ENCODE data around the gene C11orf52. TPM values are rescaled to one million over a fixed set of nuclear protein-coding genes. Genes with fewer than 3 reads are reported as not detected.

C11orf52 gene
- total and polyA plus RNA-seq, 8 donors = 9.3 to 23.3 (median 12.6) TPM

- Histone ChIP-seq H3K4me1 (peaks cover 0 to 13% (median 4%) of the 10 kb centered on the region in 3 donors), H3K36me3 (peaks cover 0 to 4% (median 0%) of the 10 kb centered on the region in 3 donors), H3K27me3 (no peaks in the 10 kb centered on the region), H3K27ac (peak overlapping the region; percentile 71 to 93 (median 88)), H3K9me3 (no peaks in the 10 kb centered on the region), H3K4me3 (peak overlapping the region; percentile 68 to 99 (median 98))
- FAIRE-seq (peak; percentile 68), DNase-seq (no peak), ATAC-seq (peak in 3 of 4 donors; percentile 4 to 21 (median 6))
- TF ChIP-seq, protein P1, sequence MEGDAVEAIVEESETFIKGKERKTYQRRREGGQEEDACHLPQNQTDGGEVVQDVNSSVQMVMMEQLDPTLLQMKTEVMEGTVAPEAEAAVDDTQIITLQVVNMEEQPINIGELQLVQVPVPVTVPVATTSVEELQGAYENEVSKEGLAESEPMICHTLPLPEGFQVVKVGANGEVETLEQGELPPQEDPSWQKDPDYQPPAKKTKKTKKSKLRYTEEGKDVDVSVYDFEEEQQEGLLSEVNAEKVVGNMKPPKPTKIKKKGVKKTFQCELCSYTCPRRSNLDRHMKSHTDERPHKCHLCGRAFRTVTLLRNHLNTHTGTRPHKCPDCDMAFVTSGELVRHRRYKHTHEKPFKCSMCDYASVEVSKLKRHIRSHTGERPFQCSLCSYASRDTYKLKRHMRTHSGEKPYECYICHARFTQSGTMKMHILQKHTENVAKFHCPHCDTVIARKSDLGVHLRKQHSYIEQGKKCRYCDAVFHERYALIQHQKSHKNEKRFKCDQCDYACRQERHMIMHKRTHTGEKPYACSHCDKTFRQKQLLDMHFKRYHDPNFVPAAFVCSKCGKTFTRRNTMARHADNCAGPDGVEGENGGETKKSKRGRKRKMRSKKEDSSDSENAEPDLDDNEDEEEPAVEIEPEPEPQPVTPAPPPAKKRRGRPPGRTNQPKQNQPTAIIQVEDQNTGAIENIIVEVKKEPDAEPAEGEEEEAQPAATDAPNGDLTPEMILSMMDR (IDR thresholded peaks at IDR 0.05) = no peak
- WGBS, 2 donors = 39 to 46% methylated on average over 5 of the region's 5 CpGs
- intact Hi-C loops (cut with DNase I) = loop anchor here in 1 of 3 donors (10.0 kb wide), 1 partner anchor 113 kb away; no protein-coding TSS in a partner anchor
These were observed 47.0 kb upstream of the C11orf52 start for GRCh38 chr11:111871693-111872161.

- WGBS, 2 donors = 0 to 1% methylated on average over 13 of the region's 13 CpGs
These were observed 40.3 kb upstream of the C11orf52 start for GRCh38 chr11:111878385-111878848.

GRCh38 chr11:111878849-111879636 is 39.7 kb upstream of the C11orf52 start, which contains the start of the genes CFAP68 and FDXACB1:
CFAP68 (plus strand) TSS chr11:111879541; CDS start chr11:111879561, 20 bp downstream.
FDXACB1 (minus strand) TSS chr11:111879165; CDS start chr11:111879132, 33 bp downstream.
- peak; percentile 29 for FAIRE-seq
- 0 to 1% methylated on average over 55 of the region's 55 CpGs for WGBS, 2 donors
- intact Hi-C loops (cut with DNase I) = loop anchor here in 2 of 3 donors (5.0 to 10.0 kb wide), 3 partner anchors 38 to 106 kb away; partner anchors contain the start of gene C11orf52 (in 1 of the 2)

More at GRCh38 chr11:111878385-111878848, 40.3 kb upstream of the C11orf52 start:
- Histone ChIP-seq H3K4me1 (no peaks in the 10 kb centered on the region), H3K9me3 (no peaks in the 10 kb centered on the region), H3K4me3 (peak overlapping the region; percentile 32 to 64 (median 42)), H3K36me3 (peaks cover 0 to 4% (median 0%) of the 10 kb centered on the region in 3 donors), H3K27ac (peak overlapping the region; percentile 91 to 97 (median 96)), H3K27me3 (no peaks in the 10 kb centered on the region)
- intact Hi-C loops (cut with DNase I) = loop anchor here in 2 of 3 donors (5.0 to 10.0 kb wide), 3 partner anchors 39 to 106 kb away; partner anchors contain the start of gene C11orf52 (in 1 of the 2)
- TF ChIP-seq, protein P1 (IDR thresholded peaks at IDR 0.05) = no peak
- DNase-seq = no peak
- peak; percentile 14 to 32 (median 17) for ATAC-seq
- no peak for FAIRE-seq

GRCh38 chr11:111879637-111879960 is 39.1 kb upstream of the C11orf52 start:
- DNase-seq (no peak), ATAC-seq (peak in 1 of 4 donors; percentile 0), FAIRE-seq (no peak)
- TF ChIP-seq, protein P1 (IDR thresholded peaks at IDR 0.05) = no peak
- Histone ChIP-seq H3K4me1 (no peaks in the 10 kb centered on the region), H3K4me3 (peak overlapping the region; percentile 32 to 64 (median 42)), H3K36me3 (peaks cover 0 to 4% (median 3%) of the 10 kb centered on the region in 3 donors), H3K27me3 (no peaks in the 10 kb centered on the region), H3K9me3 (no peaks in the 10 kb centered on the region), H3K27ac (peak overlapping the region; percentile 91 to 97 (median 96))
- intact Hi-C loops (cut with DNase I) = loop anchor here in 2 of 3 donors (5.0 to 10.0 kb wide), 3 partner anchors 38 to 105 kb away; partner anchors contain the start of gene C11orf52 (in 1 of the 2)
- WGBS, 2 donors = 19 to 28% methylated on average over 6 of the region's 6 CpGs

More at GRCh38 chr11:111878849-111879636, 39.7 kb upstream of the C11orf52 start, which contains the start of the genes CFAP68 and FDXACB1:
- Histone ChIP-seq H3K4me1 (no peaks in the 10 kb centered on the region), H3K4me3 (peak within 1 kb of the TSS; percentile 32 to 64 (median 42)), H3K36me3 (peaks cover 0 to 4% (median 3%) of the 10 kb centered on the region in 3 donors), H3K9me3 (no peaks in the 10 kb centered on the region), H3K27me3 (no peaks in the 10 kb centered on the region), H3K27ac (peak within 1 kb of the TSS; percentile 91 to 97 (median 96))
- DNase-seq (peak; percentile 95 to 98 (median 98)), ATAC-seq (peak; percentile 88 to 98 (median 92))
- TF ChIP-seq, protein P1 (IDR thresholded peaks at IDR 0.05) = peak; percentile 90 to 96 (median 94)

Measured in pancreas (tissue), 10 donors.